IMR-90 (cell line): Measurements from ENCODE around the gene CALN1. TPM values are rescaled to one million over a fixed set of nuclear protein-coding genes. Genes with fewer than 3 reads are reported as not detected.

Experiments
- ATAC-seq: fragments of 200-7000 bp; cut with Tn5 transposase; 2 replicates; pipeline ENCODE4 v1.9.1; 2020; ENCODE audit warnings: low read depth, mild to moderate bottlenecking, moderate library complexity
- BruUV-seq: library from RNA; stranded (reverse); fragments of 400-500 nt; replicated peaks from 2 replicates; lab custom pipeline; 2021; lab: Mats Ljungman, UMichigan
- CTCF ChIA-PET: fragments of 300-600 bp; formaldehyde crosslinking; extraction: SDS; loops from one replicate; lab custom pipeline; 2021; ENCODE audit warnings: antibody characterized with exemption; lab: Yijun Ruan, JAX
- POLR2A ChIA-PET: fragments of 300-600 bp; sonication (Branson Sonifier 250); formaldehyde crosslinking; loops from one replicate; lab custom pipeline; 2022; ENCODE audit warnings: antibody characterized with exemption; ENCODE audit not compliant: unreplicated experiment; lab: Charles Lee
- DNase-seq: peaks from one replicate; pipeline ENCODE4 v3.0.0; 2013
- H2AFZ ChIP-seq: replicated peaks from 2 replicates; pipeline ENCODE3; 2013; ENCODE audit warnings: low read length, mild to moderate bottlenecking; ENCODE audit not compliant: poor library complexity
- H2AK5ac ChIP-seq: 2 replicates; pipeline ENCODE4 v1.6.1; 2013; ENCODE audit warnings: low read depth, low read length, inconsistent platforms
- H2AK9ac ChIP-seq: replicated peaks from 2 replicates; pipeline ENCODE3; 2013; ENCODE audit warnings: mild to moderate bottlenecking, low read depth, low read length, moderate library complexity; ENCODE audit not compliant: poor library complexity
- H2BK120ac ChIP-seq: 2 replicates; pipeline ENCODE4 v1.6.1; 2013; ENCODE audit warnings: low read depth, low read length, inconsistent platforms
- H2BK15ac ChIP-seq: 3 replicates; pipeline ENCODE4 v1.6.1; 2013; ENCODE audit warnings: low read depth, low read length, inconsistent platforms
- H2BK20ac ChIP-seq: 2 replicates; pipeline ENCODE4 v1.6.1; 2013; ENCODE audit warnings: low read depth, mild to moderate bottlenecking, inconsistent platforms, low read length, moderate library complexity
- H2BK5ac ChIP-seq: 2 replicates; pipeline ENCODE4 v1.6.1; 2013; ENCODE audit warnings: mild to moderate bottlenecking, low read depth, low read length, inconsistent platforms; ENCODE audit not compliant: poor library complexity, severe bottlenecking
- H3K14ac ChIP-seq: replicated peaks from 2 replicates; pipeline ENCODE4 v1.6.1; 2013; ENCODE audit warnings: low read depth, low read length, inconsistent platforms
- H3K18ac ChIP-seq: 2 replicates; pipeline ENCODE4 v1.6.1; 2013; ENCODE audit warnings: low read depth, low read length, control low read depth
- H3K23ac ChIP-seq: 2 replicates; pipeline ENCODE4 v1.6.1; 2013; ENCODE audit warnings: low read depth, low read length, inconsistent platforms
- H3K27ac ChIP-seq: 2 replicates; pipeline ENCODE4 v1.5.1; 2013; ENCODE audit warnings: mild to moderate bottlenecking, control low read depth, low read length; ENCODE audit not compliant: insufficient read depth
- H3K27me3 ChIP-seq: 2 replicates; pipeline ENCODE4 v1.6.1; 2013; ENCODE audit warnings: low read length; ENCODE audit not compliant: control insufficient read depth, insufficient read depth
- H3K36me3 ChIP-seq: 2 replicates; pipeline ENCODE4 v1.6.1; 2013; ENCODE audit warnings: low read length, mixed read lengths; ENCODE audit not compliant: control insufficient read depth, insufficient read depth
- H3K4ac ChIP-seq: 2 replicates; pipeline ENCODE4 v1.6.1; 2013; ENCODE audit warnings: low read depth, low read length, inconsistent platforms
- H3K4me1 ChIP-seq: 2 replicates; pipeline ENCODE4 v1.6.1; 2013; ENCODE audit warnings: low read length, mixed read lengths; ENCODE audit not compliant: control insufficient read depth, insufficient read depth
- H3K4me2 ChIP-seq: 2 replicates; pipeline ENCODE4 v1.6.1; 2013; ENCODE audit warnings: low read depth, mild to moderate bottlenecking, control low read depth, low read length, moderate library complexity
- H3K4me3 ChIP-seq: 2 replicates; pipeline ENCODE4 v1.5.1; 2013; ENCODE audit warnings: low read depth, mild to moderate bottlenecking, control low read depth, low read length, moderate library complexity; ENCODE audit not compliant: insufficient read depth
- H3K56ac ChIP-seq: 2 replicates; pipeline ENCODE4 v1.6.1; 2013; ENCODE audit warnings: low read length, inconsistent platforms; ENCODE audit not compliant: insufficient read depth; ENCODE audit errors: extremely low read depth
- H3K79me1 ChIP-seq, 2 experiments: 2 replicates each; pipeline ENCODE4 v1.6.1; 2013; ENCODE audit warnings: low read length in 2 of 2, inconsistent platforms in 1 of 2, low read depth in 1 of 2
- H3K9ac ChIP-seq: 2 replicates; pipeline ENCODE4 v1.6.1; 2013; ENCODE audit warnings: low read depth, low read length, control low read depth
- H3K9me1 ChIP-seq: 2 replicates; pipeline ENCODE4 v1.6.1; 2013; ENCODE audit warnings: low read length, inconsistent platforms; ENCODE audit not compliant: insufficient read depth
- H3K9me3 ChIP-seq: 2 replicates; pipeline ENCODE4 v1.6.1; 2013; ENCODE audit warnings: low read length; ENCODE audit not compliant: control insufficient read depth, insufficient read depth
- H4K20me1 ChIP-seq: 2 replicates; pipeline ENCODE4 v1.6.1; 2013; ENCODE audit warnings: low read length, inconsistent platforms; ENCODE audit not compliant: insufficient read depth
- H4K5ac ChIP-seq: 2 replicates; pipeline ENCODE4 v1.6.1; 2013; ENCODE audit warnings: mild to moderate bottlenecking, low read depth, low read length, control low read depth
- H4K8ac ChIP-seq, 2 experiments: 2 replicates each; pipeline ENCODE4 v1.6.1; 2013; ENCODE audit warnings: low read depth in 2 of 2, low read length in 2 of 2, control low read depth in 1 of 2, inconsistent platforms in 1 of 2
- H4K91ac ChIP-seq: 2 replicates; pipeline ENCODE4 v1.6.1; 2013; ENCODE audit warnings: low read depth, low read length, inconsistent platforms; ENCODE audit not compliant: insufficient read depth
- MAFK ChIP-seq: IDR thresholded peaks from 2 replicates; pipeline ENCODE4 v1.6.1; 2012; ENCODE audit warnings: low read depth, low read length, improper control_type of control experiment
- MAZ ChIP-seq: IDR thresholded peaks from 2 replicates; pipeline ENCODE4 v1.6.1; 2012; ENCODE audit warnings: low read depth, mild to moderate bottlenecking, low read length, improper control_type of control experiment, moderate library complexity, borderline replicate concordance
- MXI1 ChIP-seq: IDR thresholded peaks from 2 replicates; pipeline ENCODE4 v1.6.1; 2012; ENCODE audit warnings: low read depth, mild to moderate bottlenecking, low read length, moderate library complexity, borderline replicate concordance
- RFX5 ChIP-seq: IDR thresholded peaks from 2 replicates; pipeline ENCODE4 v1.8.0; 2012; ENCODE audit warnings: low read depth, mild to moderate bottlenecking, low read length, moderate library complexity
- USF2 ChIP-seq: fragments of 150-350 bp; IDR thresholded peaks from 2 replicates; pipeline ENCODE4 v1.6.1; 2017; ENCODE audit warnings: mild to moderate bottlenecking, antibody characterized with exemption, low read length, low read depth
- WGBS, 2 experiments: methylation state at CpG; one replicate each; pipeline versions ENCODE4 v1.1.5 to v1.1.7; 2013; ENCODE audit warnings: missing lambda C conversion rate in 2 of 2; ENCODE audit not compliant: insufficient read length in 1 of 2; ENCODE audit errors: extremely low coverage in 2 of 2; 5-methylcytosine and 5-hydroxymethylcytosine counted together
- dilution Hi-C: fragments of 300-500 bp; cut with HindIII; formaldehyde crosslinking; loops from one replicate; pipeline ENCODE4 v1.14.3; 2018; ENCODE audit warnings: low sequenced_read_pairs; ENCODE audit not compliant: unreplicated experiment
- in situ Hi-C: fragments of 300-500 bp; cut with MboI; formaldehyde crosslinking; loops from 3 replicates; pipeline ENCODE4 v1.14.3; 2019; ENCODE audit warnings: low sequenced_read_pairs, inconsistent platforms, mixed read lengths
- intact Hi-C: fragments of 100-400 bp; cut with micrococcal nuclease; formaldehyde crosslinking; loops from 2 replicates; pipeline ENCODE4 v1.10.0; 2022
- polyA plus RNA-seq, 3 experiments: library from polyadenylated mRNA; depleted of rRNA; stranded (reverse); fragments of >200 nt; gene quantifications; 2 replicates each; pipeline ENCODE4 v1.2.3, GENCODE V29; 2012; ENCODE audit warnings: low replicate concordance in 1 of 3
- total RNA-seq: library from RNA; depleted of rRNA; stranded (reverse); fragments of >200 nt; gene quantifications from 2 replicates; pipeline ENCODE4 v1.2.3, GENCODE V29; 2012

Gene CALN1
- total and polyA plus RNA-seq, 2 of the 4 experiments (the other 2 are of a cell fraction), result not detected

GRCh38 chr7:72260406-72260805, 151.7 kb downstream of the CALN1 start:
- Histone ChIP-seq H2AK9ac (no peak overlapping the region), H3K23ac (no peak overlapping the region), H3K27ac (no peak overlapping the region), H2BK5ac (no peak overlapping the region), H3K4me1 (no peaks in the 10 kb centered on the region), H3K9me1 (no peaks in the 10 kb centered on the region), H3K9ac (no peak overlapping the region), H3K36me3 (no peaks in the 10 kb centered on the region), H2BK120ac (no peak overlapping the region), H2AFZ (no peak overlapping the region), H3K9me3 (peaks cover 9% of the 10 kb centered on the region; the same call in 1 of the 2 replicates), H3K4me2 (no peak overlapping the region), H3K79me1 (no peaks in the 10 kb centered on the region), H4K8ac (no peak overlapping the region), H3K4me3 (no peak overlapping the region), H2BK15ac (no peak overlapping the region), H3K4ac (no peak overlapping the region), H2AK5ac (no peak overlapping the region), H4K20me1 (no peaks in the 10 kb centered on the region), H2BK20ac (no peak overlapping the region), H4K5ac (no peak overlapping the region), H3K14ac (no peak overlapping the region), H3K56ac (no peak overlapping the region), H4K91ac (no peak overlapping the region), H3K27me3 (no peaks in the 10 kb centered on the region), H3K18ac (no peak overlapping the region)
- dilution Hi-C loops (no loop called here), intact Hi-C loops (loop anchor here (10.0 kb wide), 1 partner anchor 1426 kb away; no protein-coding TSS in a partner anchor), in situ Hi-C loops (no loop called here)
- no TSS peak for BruUV-seq
- TF ChIP-seq MAFK (no peak), USF2 (no peak), MXI1 (no peak), RFX5 (no peak), MAZ (no peak)
- WGBS, 2 experiments, result no CpG with 5 or more reads among the region's 3 CpGs
- ChIA-PET CTCF (no interaction called here), POLR2A (no interaction called here)
- ATAC-seq (no peak), DNase-seq (no peak)
